Liver (tissue), 9 donors: ENCODE measurements around the gene GNG4. TPM values are rescaled to one million over a fixed set of nuclear protein-coding genes. Genes with fewer than 3 reads are reported as not detected.

Source experiments
- DNase-seq: peaks from one replicate; pipeline ENCODE4 v3.0.0-alpha.2; 2017; ENCODE audit warnings: low spot score
- H3K27ac ChIP-seq, 2 donors: one replicate each; pipeline ENCODE4 v1.7.0; 2013; ENCODE audit warnings: inconsistent platforms in 2 of 2, low read length in 2 of 2, control low read depth in 1 of 2, low read depth in 1 of 2, mild to moderate bottlenecking in 1 of 2
- H3K27me3 ChIP-seq, 4 donors: one replicate each; pipeline versions ENCODE4 v1.6.1 to v1.7.0; 2013; ENCODE audit warnings: low read length in 3 of 4, inconsistent platforms in 1 of 4, mild to moderate bottlenecking in 1 of 4, moderate library complexity in 1 of 4; ENCODE audit not compliant: control insufficient read depth in 4 of 4, insufficient read depth in 4 of 4
- H3K36me3 ChIP-seq, 4 donors: one replicate each; pipeline versions ENCODE4 v1.6.1 to v1.7.0; 2013; ENCODE audit warnings: low read length in 3 of 4, mild to moderate bottlenecking in 3 of 4, low read depth in 1 of 4, moderate library complexity in 1 of 4; ENCODE audit not compliant: control insufficient read depth in 4 of 4, insufficient read depth in 3 of 4
- H3K4me1 ChIP-seq, 4 donors: one replicate each; pipeline versions ENCODE4 v1.6.1 to v1.7.0; 2013; ENCODE audit warnings: low read length in 3 of 4, mild to moderate bottlenecking in 3 of 4, moderate library complexity in 1 of 4; ENCODE audit not compliant: control insufficient read depth in 4 of 4, insufficient read depth in 4 of 4
- H3K4me3 ChIP-seq, 3 donors: one replicate each; pipeline versions ENCODE4 v1.6.1 to v1.7.0; 2013; ENCODE audit warnings: low read length in 3 of 3, control low read depth in 1 of 3, low read depth in 1 of 3, mild to moderate bottlenecking in 1 of 3
- H3K9ac ChIP-seq, 2 donors: one replicate each; pipeline ENCODE4 v1.7.0; 2013; ENCODE audit warnings: low read length in 2 of 2, mild to moderate bottlenecking in 2 of 2, moderate library complexity in 2 of 2, control low read depth in 1 of 2, low read depth in 1 of 2
- H3K9me3 ChIP-seq, 4 donors: one replicate each; pipeline versions ENCODE4 v1.6.1 to v1.7.0; 2013; ENCODE audit warnings: low read length in 3 of 4; ENCODE audit not compliant: control insufficient read depth in 4 of 4
- ATF3 ChIP-seq: IDR thresholded peaks from 2 replicates; pipeline ENCODE4 v1.6.1; 2016; ENCODE audit warnings: antibody characterized with exemption
- EGR1 ChIP-seq, 2 donors: IDR thresholded peaks; 2 replicates each; pipeline ENCODE4 v1.6.1; 2016 to 2018; ENCODE audit warnings: antibody characterized with exemption in 2 of 2, low read depth in 2 of 2
- FOXA1 ChIP-seq: IDR thresholded peaks from 2 replicates; pipeline ENCODE4 v1.6.1; 2016; ENCODE audit warnings: antibody characterized with exemption
- FOXA2 ChIP-seq: IDR thresholded peaks from 2 replicates; pipeline ENCODE4 v1.6.1; 2016; ENCODE audit warnings: antibody characterized with exemption
- GABPA ChIP-seq, 2 donors: IDR thresholded peaks in 1 of 2; conservative IDR thresholded peaks in 1 of 2; 2 replicates each; pipeline ENCODE4 v1.6.1; 2016; ENCODE audit warnings: antibody characterized with exemption in 2 of 2, mild to moderate bottlenecking in 1 of 2, moderate library complexity in 1 of 2
- HNF4A ChIP-seq, 2 donors: conservative IDR thresholded peaks; 2 replicates each; pipeline ENCODE4 v1.6.1; 2016; ENCODE audit warnings: antibody characterized with exemption in 2 of 2, mild to moderate bottlenecking in 2 of 2
- HNF4G ChIP-seq: IDR thresholded peaks from 2 replicates; pipeline ENCODE4 v1.6.1; 2016; ENCODE audit warnings: antibody characterized with exemption
- JUND ChIP-seq, 2 donors: IDR thresholded peaks; 2 replicates each; pipeline ENCODE4 v1.6.1; 2016; ENCODE audit warnings: antibody characterized with exemption in 2 of 2
- NR2F2 ChIP-seq: IDR thresholded peaks from 2 replicates; pipeline ENCODE4 v1.6.1; 2016; ENCODE audit warnings: antibody characterized with exemption
- RAD21 ChIP-seq, 2 donors: IDR thresholded peaks; 2 replicates each; pipeline ENCODE4 v1.6.1; 2016; ENCODE audit warnings: antibody characterized with exemption in 2 of 2, mild to moderate bottlenecking in 2 of 2
- RXRA ChIP-seq, 2 donors: IDR thresholded peaks; 2 replicates each; pipeline ENCODE4 v1.6.1; 2017 to 2018; ENCODE audit warnings: antibody characterized with exemption in 2 of 2, mild to moderate bottlenecking in 1 of 2
- SP1 ChIP-seq: IDR thresholded peaks from 2 replicates; pipeline ENCODE4 v1.6.1; 2018; ENCODE audit warnings: antibody characterized with exemption, mild to moderate bottlenecking
- TAF1 ChIP-seq: conservative IDR thresholded peaks from 2 replicates; pipeline ENCODE4 v1.6.1; 2016; ENCODE audit warnings: antibody characterized with exemption, mild to moderate bottlenecking
- YY1 ChIP-seq: IDR thresholded peaks from 2 replicates; pipeline ENCODE4 v1.6.1; 2016; ENCODE audit warnings: antibody characterized with exemption, mild to moderate bottlenecking
- ZBTB33 ChIP-seq: IDR thresholded peaks from 2 replicates; pipeline ENCODE4 v1.6.1; 2016; ENCODE audit warnings: antibody characterized with exemption
- WGBS: extraction: QIAGEN DNeasy Blood & Tissue Kit; methylation state at CpG from one replicate; pipeline ENCODE4 v1.1.7; 2013; 5-methylcytosine and 5-hydroxymethylcytosine counted together
- polyA plus RNA-seq, 2 donors: library from polyadenylated mRNA; stranded (reverse) in 1 of 2; unstranded in 1 of 2; fragments of 200-250 nt in 1 of 2; fragments of >200 nt in 1 of 2; fragmentation: Nextera tagmentation in 1 of 2; extraction: Ambion mirVana in 1 of 2; gene quantifications; one replicate each; pipeline versions ENCODE4 v1.2.1 to v1.2.3, GENCODE V29; 2013 to 2015
- total RNA-seq, 2 donors: library from RNA; depleted of rRNA; stranded (reverse); fragments of >200 nt; gene quantifications; one replicate each; pipeline ENCODE4 v1.2.3, GENCODE V29; 2014
- TF ChIP-seq, protein P1 (sequence below): IDR thresholded peaks from 2 replicates; pipeline ENCODE4 v1.6.1; 2016; ENCODE audit warnings: antibody characterized with exemption
- TF ChIP-seq, protein P2 (sequence below): IDR thresholded peaks from 2 replicates; pipeline ENCODE4 v1.6.1; 2016; ENCODE audit warnings: antibody characterized with exemption, mild to moderate bottlenecking
- TF ChIP-seq, protein P3 (sequence below): fragments of 150-350 bp; IDR thresholded peaks from 2 replicates; pipeline ENCODE4 v1.5.1; 2017; ENCODE audit warnings: improper control_type of control experiment, low read depth, low read length; ENCODE audit not compliant: missing input control
- donor health status: healthy.
- donor health status: healthy.
- donor health status: healthy.
- donor health status: healthy.
- donor health status: healthy.

GNG4 gene
- total and polyA plus RNA-seq, 4 donors, result 0.65 TPM; not detected in 3

GRCh38 chr1:235610157-235610556 is 39.4 kb downstream of the GNG4 start:
- Histone ChIP-seq H3K4me1 (no peaks in the 10 kb centered on the region), H3K4me3 (no peak overlapping the region), H3K27me3 (no peaks in the 10 kb centered on the region), H3K9me3 (no peaks in the 10 kb centered on the region), H3K36me3 (no peaks in the 10 kb centered on the region), H3K9ac (no peak overlapping the region), H3K27ac (no peak overlapping the region)
- TF ChIP-seq HNF4A (conservative IDR thresholded peaks at IDR 0.05) (no peak), YY1 (no peak), FOXA2 (no peak), RXRA (IDR thresholded peaks at IDR 0.05) (no peak), NR2F2 (no peak), HNF4G (no peak), EGR1 (IDR thresholded peaks at IDR 0.05; ENCODE audit: low read depth in 2 of 2) (no peak), SP1 (no peak), FOXA1 (no peak), JUND (IDR thresholded peaks at IDR 0.05) (no peak), TAF1 (no peak), RAD21 (IDR thresholded peaks at IDR 0.05) (no peak), ZBTB33 (no peak), GABPA (IDR thresholded peaks at IDR 0.05 in 1 of 2, conservative IDR thresholded peaks at IDR 0.05 in 1 of 2) (no peak), ATF3 (no peak)
- TF ChIP-seq, protein P1, sequence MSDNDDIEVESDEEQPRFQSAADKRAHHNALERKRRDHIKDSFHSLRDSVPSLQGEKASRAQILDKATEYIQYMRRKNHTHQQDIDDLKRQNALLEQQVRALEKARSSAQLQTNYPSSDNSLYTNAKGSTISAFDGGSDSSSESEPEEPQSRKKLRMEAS, result no peak
- TF ChIP-seq, protein P2, sequence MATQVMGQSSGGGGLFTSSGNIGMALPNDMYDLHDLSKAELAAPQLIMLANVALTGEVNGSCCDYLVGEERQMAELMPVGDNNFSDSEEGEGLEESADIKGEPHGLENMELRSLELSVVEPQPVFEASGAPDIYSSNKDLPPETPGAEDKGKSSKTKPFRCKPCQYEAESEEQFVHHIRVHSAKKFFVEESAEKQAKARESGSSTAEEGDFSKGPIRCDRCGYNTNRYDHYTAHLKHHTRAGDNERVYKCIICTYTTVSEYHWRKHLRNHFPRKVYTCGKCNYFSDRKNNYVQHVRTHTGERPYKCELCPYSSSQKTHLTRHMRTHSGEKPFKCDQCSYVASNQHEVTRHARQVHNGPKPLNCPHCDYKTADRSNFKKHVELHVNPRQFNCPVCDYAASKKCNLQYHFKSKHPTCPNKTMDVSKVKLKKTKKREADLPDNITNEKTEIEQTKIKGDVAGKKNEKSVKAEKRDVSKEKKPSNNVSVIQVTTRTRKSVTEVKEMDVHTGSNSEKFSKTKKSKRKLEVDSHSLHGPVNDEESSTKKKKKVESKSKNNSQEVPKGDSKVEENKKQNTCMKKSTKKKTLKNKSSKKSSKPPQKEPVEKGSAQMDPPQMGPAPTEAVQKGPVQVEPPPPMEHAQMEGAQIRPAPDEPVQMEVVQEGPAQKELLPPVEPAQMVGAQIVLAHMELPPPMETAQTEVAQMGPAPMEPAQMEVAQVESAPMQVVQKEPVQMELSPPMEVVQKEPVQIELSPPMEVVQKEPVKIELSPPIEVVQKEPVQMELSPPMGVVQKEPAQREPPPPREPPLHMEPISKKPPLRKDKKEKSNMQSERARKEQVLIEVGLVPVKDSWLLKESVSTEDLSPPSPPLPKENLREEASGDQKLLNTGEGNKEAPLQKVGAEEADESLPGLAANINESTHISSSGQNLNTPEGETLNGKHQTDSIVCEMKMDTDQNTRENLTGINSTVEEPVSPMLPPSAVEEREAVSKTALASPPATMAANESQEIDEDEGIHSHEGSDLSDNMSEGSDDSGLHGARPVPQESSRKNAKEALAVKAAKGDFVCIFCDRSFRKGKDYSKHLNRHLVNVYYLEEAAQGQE, result no peak
- TF ChIP-seq, protein P3, sequence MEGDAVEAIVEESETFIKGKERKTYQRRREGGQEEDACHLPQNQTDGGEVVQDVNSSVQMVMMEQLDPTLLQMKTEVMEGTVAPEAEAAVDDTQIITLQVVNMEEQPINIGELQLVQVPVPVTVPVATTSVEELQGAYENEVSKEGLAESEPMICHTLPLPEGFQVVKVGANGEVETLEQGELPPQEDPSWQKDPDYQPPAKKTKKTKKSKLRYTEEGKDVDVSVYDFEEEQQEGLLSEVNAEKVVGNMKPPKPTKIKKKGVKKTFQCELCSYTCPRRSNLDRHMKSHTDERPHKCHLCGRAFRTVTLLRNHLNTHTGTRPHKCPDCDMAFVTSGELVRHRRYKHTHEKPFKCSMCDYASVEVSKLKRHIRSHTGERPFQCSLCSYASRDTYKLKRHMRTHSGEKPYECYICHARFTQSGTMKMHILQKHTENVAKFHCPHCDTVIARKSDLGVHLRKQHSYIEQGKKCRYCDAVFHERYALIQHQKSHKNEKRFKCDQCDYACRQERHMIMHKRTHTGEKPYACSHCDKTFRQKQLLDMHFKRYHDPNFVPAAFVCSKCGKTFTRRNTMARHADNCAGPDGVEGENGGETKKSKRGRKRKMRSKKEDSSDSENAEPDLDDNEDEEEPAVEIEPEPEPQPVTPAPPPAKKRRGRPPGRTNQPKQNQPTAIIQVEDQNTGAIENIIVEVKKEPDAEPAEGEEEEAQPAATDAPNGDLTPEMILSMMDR, result no peak
- WGBS, result 89% methylated on average over 6 of the region's 6 CpGs
- no peak for DNase-seq

- no peaks in the 10 kb centered on the region for H3K27me3 ChIP-seq
- H3K9me3 ChIP-seq, result no peaks in the 10 kb centered on the region
- WGBS, result 71% methylated on average over 3 of the region's 3 CpGs
- no peaks in the 10 kb centered on the region for H3K4me1 ChIP-seq
- no peak overlapping the region for H3K9ac ChIP-seq
- H3K4me3 ChIP-seq, result no peak overlapping the region
- TF ChIP-seq RXRA (IDR thresholded peaks at IDR 0.05), result no peak
- no peak for TF ChIP-seq GABPA (IDR thresholded peaks at IDR 0.05 in 1 of 2, conservative IDR thresholded peaks at IDR 0.05 in 1 of 2)
- TF ChIP-seq, protein P3, result no peak
- TF ChIP-seq HNF4G, result no peak
- TF ChIP-seq EGR1 (IDR thresholded peaks at IDR 0.05; ENCODE audit: low read depth in 2 of 2), result no peak
- no peak for TF ChIP-seq JUND (IDR thresholded peaks at IDR 0.05)
- no peak for TF ChIP-seq YY1
- no peaks in the 10 kb centered on the region for H3K36me3 ChIP-seq
- no peak for DNase-seq
- no peak overlapping the region for H3K27ac ChIP-seq
Observed at GRCh38 chr1:235608278-235608677, 41.3 kb downstream of the GNG4 start.
